HS-5 (cell line): Measurements from ENCODE around the gene CCDC152.

Source experiments
- DNase-seq: peaks from one replicate; pipeline ENCODE4 v3.0.0-alpha.2; 2012; ENCODE audit warnings: low read depth

CCDC152 gene

DNA sequence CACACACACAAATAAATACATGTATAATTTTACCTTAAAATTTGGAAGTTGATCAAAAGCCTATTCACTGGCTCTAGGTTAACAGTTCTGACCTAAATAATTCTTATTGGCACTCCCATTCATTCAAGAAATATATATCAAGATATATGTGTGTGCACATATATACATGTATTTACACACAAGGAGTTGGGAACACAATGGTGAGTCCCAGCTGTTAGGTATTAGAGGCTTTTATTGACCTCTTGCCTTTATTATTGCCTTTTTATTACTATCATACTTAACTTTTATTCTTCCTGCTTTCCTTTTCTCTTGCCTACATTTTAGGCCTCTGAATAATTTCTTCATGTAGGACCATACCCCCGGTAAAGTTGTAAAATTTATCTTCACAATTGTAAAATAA is 25.0 kb downstream of the CCDC152 start:
- DNase-seq: no peak

DNA sequence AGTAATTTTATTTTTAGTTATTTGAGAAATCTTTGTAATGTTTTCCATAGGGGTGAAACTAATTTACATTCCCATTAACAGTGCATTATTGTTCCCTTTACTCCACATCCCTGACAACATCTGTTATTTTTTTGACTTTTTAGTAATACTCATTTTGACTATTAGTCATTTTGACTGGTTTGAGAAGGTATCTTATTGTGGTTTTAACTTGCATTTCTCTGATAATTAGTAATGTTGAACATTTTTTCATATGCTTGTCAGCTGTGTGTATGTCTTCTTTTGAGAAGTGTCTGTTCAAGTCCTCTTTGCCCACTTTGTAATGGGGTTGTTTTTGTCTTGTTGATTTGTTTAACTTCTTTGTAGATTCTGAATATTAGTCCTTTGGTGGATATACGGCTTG is 27.5 kb downstream of the CCDC152 start:
- DNase-seq: no peak

GRCh38 chr5:42785756-42786155 is 29.1 kb downstream of the CCDC152 start:
- DNase-seq: no peak

- DNase-seq: no peak
Measured at GRCh38 chr5:42787073-42787472, 30.5 kb downstream of the CCDC152 start.

GRCh38 chr5:42787845-42788244 is 31.2 kb downstream of the CCDC152 start:
- no peak for DNase-seq

- no peak for DNase-seq
Measured at GRCh38 chr5:42791151-42791550, 34.5 kb downstream of the CCDC152 start.

DNA sequence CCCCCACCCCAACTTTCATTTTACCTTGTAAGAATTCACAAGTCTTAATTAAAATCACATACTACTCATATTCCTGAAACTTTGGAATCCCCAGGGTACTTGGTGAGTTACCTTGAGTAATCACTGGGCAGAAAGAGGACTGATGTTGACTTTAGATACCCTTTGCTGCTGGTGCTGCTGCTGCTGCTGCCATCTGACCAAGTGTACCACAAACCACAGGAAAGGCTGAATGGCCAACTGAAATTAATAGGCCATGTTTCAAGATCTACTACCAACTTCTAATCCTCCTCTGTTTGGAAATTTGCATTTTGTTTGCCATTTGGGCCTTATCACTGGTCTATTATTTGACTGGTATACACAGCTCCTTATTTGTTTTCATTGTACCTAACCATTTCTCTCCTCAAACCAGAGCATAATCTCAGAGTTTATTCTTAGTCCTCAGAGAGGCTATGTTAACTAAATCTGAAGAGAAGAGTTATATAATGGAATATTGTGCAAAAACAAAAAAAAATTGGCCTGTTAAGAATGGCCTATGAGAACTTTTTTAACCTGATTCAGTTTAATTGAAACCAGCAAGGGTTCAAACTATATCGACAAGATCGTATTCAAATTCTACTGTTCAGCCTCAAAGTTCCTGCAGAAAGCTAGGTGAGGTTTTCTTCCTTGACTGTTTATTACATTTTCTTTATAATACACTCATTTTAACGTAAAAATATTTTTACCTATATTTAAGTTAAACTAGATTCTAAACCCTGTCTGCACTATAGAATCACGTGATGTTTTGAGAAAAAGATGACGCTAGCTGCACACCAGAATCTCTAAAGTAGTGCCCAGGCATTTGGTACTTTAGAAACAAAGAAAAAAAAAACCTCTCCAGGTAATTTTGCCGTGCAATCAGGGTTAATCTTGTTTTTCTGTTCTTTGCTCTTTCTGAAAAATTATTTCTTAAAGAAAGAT is 41.9 kb downstream of the CCDC152 start:
- DNase-seq: no peak

DNA sequence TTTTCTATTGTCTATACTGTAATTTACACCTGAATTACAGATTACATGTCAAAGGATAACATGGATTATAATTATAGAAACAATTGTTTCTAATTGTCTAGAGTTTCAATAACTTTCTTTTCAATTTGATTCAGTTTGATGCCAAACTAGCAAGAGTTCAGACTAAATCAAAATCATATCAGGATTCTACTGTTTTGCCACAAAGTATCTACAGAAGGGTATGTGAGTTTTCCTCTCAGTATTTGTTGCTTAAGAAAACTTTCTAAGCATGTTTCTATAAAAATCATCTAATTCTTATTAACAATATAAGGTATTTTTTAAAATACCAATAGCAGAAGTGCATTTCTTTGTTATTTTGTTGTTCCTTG is 42.6 kb downstream of the CCDC152 start:
- DNase-seq: no peak

DNA sequence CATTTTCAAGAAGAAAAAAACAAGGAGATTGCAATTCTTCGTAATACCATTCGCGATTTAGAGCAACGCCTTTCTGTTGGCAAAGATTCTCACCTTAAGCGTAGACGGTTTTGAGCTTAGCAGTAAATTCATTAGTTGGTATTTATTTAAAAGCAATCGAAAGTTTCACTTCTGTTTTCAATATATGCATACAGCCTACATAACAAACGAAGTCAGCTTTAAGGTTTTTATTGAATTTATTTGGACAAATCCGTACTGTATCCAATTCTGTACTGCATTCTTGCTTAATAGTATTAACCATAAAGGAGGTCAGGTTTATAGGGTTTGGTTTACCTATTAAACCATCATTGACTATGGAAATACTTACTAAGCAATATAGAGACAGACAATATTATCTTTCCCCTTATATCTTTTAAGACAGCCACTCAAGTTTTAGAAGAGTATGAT is 43.1 kb downstream of the CCDC152 start:
- no peak for DNase-seq

- no peak for DNase-seq
Measured at GRCh38 chr5:42800748-42801330, 44.2 kb downstream of the CCDC152 start.

- no peak for DNase-seq
Measured at GRCh38 chr5:42801516-42802166, 45.0 kb downstream of the CCDC152 start.

DNA sequence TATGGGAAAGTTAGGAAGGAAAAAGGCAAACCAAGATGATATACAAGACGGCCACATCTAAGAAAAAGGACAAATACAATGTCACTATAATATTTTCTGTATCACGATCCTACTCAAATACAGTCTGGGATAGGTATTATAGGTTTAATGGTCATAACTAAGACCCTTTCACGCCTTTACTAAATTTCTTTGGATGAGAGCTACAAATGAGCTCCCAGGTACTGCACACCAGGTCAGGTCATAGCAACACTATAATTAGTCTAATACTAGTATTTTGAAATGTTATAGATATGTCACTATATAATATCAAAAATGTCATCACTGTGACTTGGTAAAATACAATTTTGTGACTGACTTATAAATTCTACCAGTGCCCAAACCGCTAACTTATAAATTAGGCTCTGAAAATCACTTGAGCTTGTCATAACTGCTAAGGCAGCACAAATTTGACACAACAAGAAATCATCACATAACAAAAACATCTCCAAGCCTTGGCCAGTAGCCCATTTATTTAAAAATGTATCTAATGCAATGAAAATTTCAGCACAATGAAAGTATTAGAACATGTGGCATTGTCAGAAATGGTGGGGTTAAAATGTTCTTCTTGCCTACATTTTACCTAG is 48.2 kb downstream of the CCDC152 start:
- no peak for DNase-seq

DNA sequence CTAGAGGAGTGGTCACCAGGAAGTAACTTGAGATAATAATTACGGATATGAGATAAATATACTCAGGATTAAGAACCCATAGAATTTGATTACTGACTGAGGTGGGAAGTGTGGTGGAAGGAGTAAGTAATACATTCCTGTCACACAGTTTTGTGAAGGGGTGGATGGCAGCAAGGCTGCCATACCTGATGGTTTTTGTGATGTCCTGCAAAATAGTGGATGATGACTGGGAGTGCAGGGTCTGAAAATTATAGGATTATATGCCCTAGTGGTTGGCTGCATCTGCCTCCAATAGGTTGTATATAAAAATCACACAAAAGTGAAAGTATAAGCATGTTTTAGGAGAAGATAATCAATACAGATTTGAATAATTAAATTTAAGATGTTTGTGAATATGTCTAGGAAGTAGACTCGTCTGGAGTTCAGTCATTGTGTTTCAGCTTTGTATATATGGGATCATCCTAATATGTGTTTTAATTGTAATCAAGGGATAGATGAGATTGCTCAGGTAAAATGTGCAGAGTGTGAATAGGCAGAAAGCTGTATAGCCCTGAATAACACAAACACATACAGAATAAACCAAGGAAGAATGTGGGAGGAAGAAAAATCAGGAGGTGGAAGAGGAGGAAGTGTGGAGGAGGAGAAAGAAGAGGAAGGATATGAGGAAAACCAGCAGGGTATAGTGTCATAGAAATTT is 49.5 kb downstream of the CCDC152 start:
- DNase-seq: no peak

DNA sequence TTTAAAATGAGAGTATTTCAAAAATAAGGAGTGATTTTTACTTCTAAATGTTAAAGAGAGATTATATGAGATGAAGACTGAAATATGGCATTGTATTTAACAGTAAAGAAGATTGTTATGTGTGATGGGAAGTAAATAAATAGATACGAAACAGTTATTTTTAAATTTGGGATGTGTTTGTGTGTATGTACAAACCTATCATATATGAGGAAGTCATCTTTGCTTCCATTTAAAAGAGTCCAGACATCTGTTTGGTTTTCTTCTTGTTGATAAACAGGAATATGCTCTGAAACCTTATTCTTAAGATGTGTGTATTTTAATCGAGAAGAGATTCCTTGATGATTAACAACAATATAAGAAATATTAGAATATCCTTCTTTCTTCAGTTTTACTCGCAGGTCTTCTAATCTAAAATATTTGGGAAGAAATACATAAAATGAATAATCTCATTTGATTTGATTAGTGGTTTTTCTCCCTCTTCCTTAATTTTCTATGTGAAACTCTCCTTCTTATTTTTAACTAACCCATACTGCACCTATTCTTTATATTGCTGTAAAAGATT is 50.2 kb downstream of the CCDC152 start:
- no peak for DNase-seq

GRCh38 chr5:42807722-42808447 is 51.3 kb downstream of the CCDC152 start:
- no peak for DNase-seq

GRCh38 chr5:42808888-42809611 is 52.4 kb downstream of the CCDC152 start:
- DNase-seq: no peak

DNA sequence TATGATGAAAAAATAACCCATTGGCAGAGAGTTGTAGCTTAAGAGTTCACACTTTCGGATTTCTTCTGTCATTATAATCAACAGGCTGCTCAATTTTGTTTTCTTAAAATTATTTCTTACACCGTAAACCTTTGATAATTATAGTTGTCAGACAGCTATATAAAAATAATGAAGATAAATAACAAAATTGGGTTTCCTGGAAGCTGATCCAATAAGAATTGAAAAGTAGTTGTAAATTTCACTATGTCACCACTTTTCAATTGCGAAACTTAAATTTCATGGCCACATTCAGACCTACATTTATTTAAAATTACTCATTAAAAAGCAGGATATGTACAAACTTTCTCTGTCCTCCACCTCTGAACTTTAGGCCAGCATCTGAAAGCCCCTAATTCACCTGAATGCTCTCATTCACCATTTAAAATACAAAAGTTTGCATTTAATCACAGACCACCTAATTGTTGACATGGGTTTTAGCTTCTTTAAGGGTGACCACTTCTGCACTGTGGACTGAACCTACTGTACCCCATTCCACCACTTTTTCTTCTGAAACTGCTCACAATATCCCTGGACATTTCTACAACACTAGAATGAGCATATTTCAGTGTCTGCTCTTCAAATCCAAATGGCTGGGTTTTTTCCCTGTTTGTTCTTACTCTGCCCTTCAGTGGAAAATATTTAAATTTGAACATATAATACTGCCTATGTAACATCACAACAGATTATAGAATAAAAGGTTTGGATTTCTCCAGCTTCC is 54.4 kb downstream of the CCDC152 start:
- no peak for DNase-seq

DNA sequence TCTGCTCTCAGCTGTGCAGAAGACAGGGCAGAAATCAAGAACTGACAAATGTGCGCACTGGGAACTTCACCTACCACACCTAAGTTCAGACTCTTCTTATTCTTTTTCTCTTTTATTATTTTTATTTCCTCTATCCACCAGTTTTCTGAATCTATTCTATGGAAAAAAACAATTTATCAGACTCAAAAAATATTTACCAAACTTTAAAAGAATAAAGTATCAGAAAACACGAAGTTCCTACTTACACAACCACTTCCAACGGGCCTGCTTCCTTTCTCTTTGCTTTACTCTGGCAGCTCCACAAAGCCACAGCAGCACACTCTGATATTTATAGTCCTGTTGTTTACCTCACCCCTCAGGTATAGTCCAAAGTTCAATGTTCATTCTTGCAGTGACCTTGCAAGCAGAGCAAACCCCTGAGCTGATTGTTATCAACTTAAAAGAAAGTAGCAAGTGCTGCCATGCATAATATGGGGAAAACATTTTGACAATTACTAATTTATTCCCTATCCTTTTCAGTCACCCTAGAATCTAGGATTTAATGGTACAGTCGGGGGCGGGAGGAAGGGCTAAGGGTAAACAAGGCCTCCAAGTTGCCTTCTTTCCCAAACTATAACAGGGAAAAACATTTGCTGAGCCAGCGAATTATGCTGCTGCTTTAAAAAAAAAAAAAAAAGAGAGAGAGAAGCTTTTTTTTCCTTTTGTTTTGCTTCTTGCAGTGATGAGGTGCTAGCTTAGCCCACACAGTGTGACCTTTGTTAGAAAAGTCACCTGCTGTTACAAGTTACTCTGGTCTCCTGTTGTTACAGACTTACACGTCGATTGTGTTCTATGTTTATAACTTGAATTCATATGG is 55.2 kb downstream of the CCDC152 start, which contains the start of gene SELENOP:
Gene SELENOP (minus strand): TSS at position 302 of the 856 bp plus-strand sequence. CDS start 3,539 bp downstream, outside the sequence.
- DNase-seq: no peak
